HepG2 (cell line): Measurements from ENCODE around the gene ABHD12. TPM values are rescaled to one million over a fixed set of nuclear protein-coding genes. Genes with fewer than 3 reads are reported as not detected.

ENCODE experiments used
- ARHGAP35 ChIP-seq: sonication (generic); formaldehyde crosslinking; IDR thresholded peaks from 2 replicates; pipeline ENCODE4 v1.9.0; 2022; ENCODE audit warnings: mild to moderate bottlenecking, inconsistent platforms, moderate library complexity, missing genetic modification reagents, borderline replicate concordance
- GPBP1L1 ChIP-seq: sonication (generic); formaldehyde crosslinking; IDR thresholded peaks from 2 replicates; pipeline ENCODE4 v1.5.0; 2020; ENCODE audit warnings: mild to moderate bottlenecking, missing genetic modification reagents
- GZF1 ChIP-seq: sonication (generic); formaldehyde crosslinking; IDR thresholded peaks from 2 replicates; pipeline ENCODE4 v1.5.1; 2020; ENCODE audit warnings: mild to moderate bottlenecking, missing genetic modification reagents
- HMGXB4 ChIP-seq, 2 experiments: sonication (generic) in 1 of 2; formaldehyde crosslinking in 1 of 2; IDR thresholded peaks; 2 replicates each; pipeline versions ENCODE4 v1.4.0 to v1.6.1; 2018 to 2020; ENCODE audit warnings: missing genetic modification reagents in 2 of 2, borderline replicate concordance in 1 of 2, low read depth in 1 of 2, mild to moderate bottlenecking in 1 of 2, missing biosample characterization in 1 of 2
- KAT8 ChIP-seq: IDR thresholded peaks from 2 replicates; pipeline ENCODE4 v1.6.1; 2016; ENCODE audit warnings: missing genetic modification reagents, missing compliant biosample characterization
- KDM4B ChIP-seq: sonication (generic); formaldehyde crosslinking; IDR thresholded peaks from 2 replicates; pipeline ENCODE4 v1.4.0; 2020; ENCODE audit warnings: missing genetic modification reagents
- MED13 ChIP-seq: sonication (generic); formaldehyde crosslinking; IDR thresholded peaks from 2 replicates; pipeline ENCODE4 v1.5.0; 2020; ENCODE audit warnings: missing genetic modification reagents
- RAD21 ChIP-seq: fragments of 450-650 bp; formaldehyde crosslinking; IDR thresholded peaks from 2 replicates; pipeline ENCODE4 v1.5.0; 2020; ENCODE audit warnings: mild to moderate bottlenecking
- RFXANK ChIP-seq: IDR thresholded peaks from 2 replicates; pipeline ENCODE4 v1.6.1; 2016
- SNAI1 ChIP-seq: sonication (generic); formaldehyde crosslinking; IDR thresholded peaks from 2 replicates; pipeline ENCODE4 v1.5.0; 2020; ENCODE audit warnings: mild to moderate bottlenecking, missing genetic modification reagents, borderline replicate concordance
- SOX5 ChIP-seq: IDR thresholded peaks from 2 replicates; pipeline ENCODE4 v1.6.1; 2016; ENCODE audit warnings: borderline replicate concordance
- SP4 ChIP-seq: sonication (generic); formaldehyde crosslinking; IDR thresholded peaks from 2 replicates; pipeline ENCODE4 v1.8.1; 2023; ENCODE audit warnings: mild to moderate bottlenecking, missing genetic modification reagents
- TCF12 ChIP-seq, 2 experiments: fragments of 450-650 bp in 1 of 2; sonication (generic) in 1 of 2; formaldehyde crosslinking in 1 of 2; IDR thresholded peaks; 2 replicates each; pipeline versions ENCODE4 v1.6.1 to v1.8.0; 2017 to 2022; ENCODE audit warnings: antibody characterized with exemption in 1 of 2, mild to moderate bottlenecking in 1 of 2, missing genetic modification reagents in 1 of 2, moderate library complexity in 1 of 2
- THAP11 ChIP-seq: IDR thresholded peaks from 2 replicates; pipeline ENCODE4 v1.6.1; 2016; ENCODE audit warnings: missing biosample characterization, missing genetic modification reagents
- THAP8 ChIP-seq: sonication (generic); formaldehyde crosslinking; IDR thresholded peaks from 2 replicates; pipeline ENCODE4 v1.5.1; 2020; ENCODE audit warnings: missing genetic modification reagents, mild to moderate bottlenecking, borderline replicate concordance
- TRAFD1 ChIP-seq: sonication (generic); formaldehyde crosslinking; IDR thresholded peaks from 2 replicates; pipeline ENCODE4 v1.5.1; 2020; ENCODE audit warnings: missing genetic modification reagents, mild to moderate bottlenecking, borderline replicate concordance
- ZMYM4 ChIP-seq: sonication (generic); formaldehyde crosslinking; IDR thresholded peaks from 2 replicates; pipeline ENCODE4 v1.8.1; 2023; ENCODE audit warnings: mild to moderate bottlenecking, missing genetic modification reagents
- ZNF18 ChIP-seq: sonication (generic); formaldehyde crosslinking; IDR thresholded peaks from 2 replicates; pipeline ENCODE4 v1.8.0; 2022; ENCODE audit warnings: mild to moderate bottlenecking, missing genetic modification reagents; ENCODE audit not compliant: insufficient replicate concordance
- ZNF414 ChIP-seq: sonication (generic); formaldehyde crosslinking; IDR thresholded peaks from 2 replicates; pipeline ENCODE4 v1.5.0; 2020; ENCODE audit warnings: missing genetic modification reagents
- ZNF589 ChIP-seq: sonication (generic); formaldehyde crosslinking; conservative IDR thresholded peaks from 2 replicates; pipeline ENCODE4 v1.8.0; 2022; ENCODE audit warnings: mild to moderate bottlenecking, moderate library complexity, missing genetic modification reagents
- ZNF773 ChIP-seq: sonication (generic); formaldehyde crosslinking; IDR thresholded peaks from 2 replicates; pipeline ENCODE4 v1.4.0; 2020; ENCODE audit warnings: missing genetic modification reagents, borderline replicate concordance
- ZNF780A ChIP-seq: sonication (generic); formaldehyde crosslinking; IDR thresholded peaks from 2 replicates; pipeline ENCODE4 v1.8.0; 2022; ENCODE audit warnings: mild to moderate bottlenecking, missing genetic modification reagents, moderate library complexity
- polyA plus RNA-seq, 8 experiments: library from polyadenylated mRNA; depleted of rRNA in 3 of 8; stranded (reverse) in 7 of 8; unstranded in 1 of 8; fragments of >200 nt; fragmentation: Illumina TruSeq in 4 of 8; extraction: Trizol in 4 of 8; gene quantifications; 2 replicates each; pipeline versions ENCODE4 v1.2.1 to v1.2.3, GENCODE V29; 2011 to 2016; ENCODE audit warnings: low read depth in 4 of 8, missing spikeins in 1 of 8, mixed read lengths in 1 of 8; ENCODE audit not compliant: insufficient read depth in 1 of 8
- total RNA-seq, 5 experiments: library from RNA; depleted of rRNA; stranded (reverse); fragments of >200 nt; fragmentation: Illumina TruSeq; extraction: Trizol; gene quantifications; 2 replicates each; pipeline ENCODE4 v1.2.3, GENCODE V29; 2016; ENCODE audit warnings: low read depth in 1 of 5

Gene ABHD12
- total and polyA plus RNA-seq, 2 of the 13 experiments (the other 11 are each of a cell fraction or from before 2014, with no cell fraction given) = 23.5 to 72.1 TPM

- TF ChIP-seq ZNF18 (CRISPR knock-in tag) (no peak), TCF12 (IDR thresholded peaks at IDR 0.05) (no peak), TCF12 (CRISPR knock-in tag; IDR thresholded peaks at IDR 0.05) (no peak), SOX5 (CRISPR knock-in tag) (peak; percentile 44), ZNF780A (CRISPR knock-in tag) (no peak), THAP8 (no peak), SP4 (CRISPR knock-in tag) (no peak), ZMYM4 (CRISPR knock-in tag) (no peak), HMGXB4 (CRISPR knock-in tag; IDR thresholded peaks at IDR 0.05; ENCODE audit: borderline replicate concordance in 1 of 2, low read depth in 1 of 2) (peak; percentile 39 to 70; a peak in 1 of 4 replicates), THAP11 (CRISPR knock-in tag) (0 out of 2 replicates have a peak, but pooled peaks have one; percentile 33), GPBP1L1 (CRISPR knock-in tag) (no peak), ZNF773 (CRISPR knock-in tag) (no peak), TRAFD1 (CRISPR knock-in tag) (no peak), KAT8 (CRISPR knock-in tag) (peak; percentile 49; the same call in 1 of the 2 replicates), MED13 (no peak), RAD21 (CRISPR knock-in tag) (peak; percentile 95), GZF1 (CRISPR knock-in tag) (no peak), ZNF414 (CRISPR knock-in tag) (no peak), KDM4B (CRISPR knock-in tag) (no peak), RFXANK (CRISPR knock-in tag) (no peak), ZNF589 (CRISPR knock-in tag) (no peak), SNAI1 (no peak), ARHGAP35 (CRISPR knock-in tag) (no peak)
Measured at GRCh38 chr20:25399037-25399430, 8.4 kb upstream of the ABHD12 start (continued).
